GM12864 (cell line): ENCODE results near the gene RPL31.

ENCODE experiments used
- DNase-seq: peaks from one replicate; pipeline ENCODE4 v3.0.0-alpha.2; 2011; ENCODE audit warnings: low read depth
- H3K4me3 ChIP-seq: 2 replicates; pipeline ENCODE4 v1.5.1; 2011; ENCODE audit warnings: mild to moderate bottlenecking, low read depth, low read length, control low read depth
- TF ChIP-seq, protein P1 (sequence below): IDR thresholded peaks from 2 replicates; pipeline ENCODE4 v1.5.1; 2011; ENCODE audit warnings: low read depth, mild to moderate bottlenecking, moderate library complexity, low read length, control low read depth, inconsistent platforms; ENCODE audit errors: missing control alignments

RPL31 gene

GRCh38 chr2:100965596-100965995, 36.5 kb upstream of the RPL31 start:
- TF ChIP-seq, protein P1, sequence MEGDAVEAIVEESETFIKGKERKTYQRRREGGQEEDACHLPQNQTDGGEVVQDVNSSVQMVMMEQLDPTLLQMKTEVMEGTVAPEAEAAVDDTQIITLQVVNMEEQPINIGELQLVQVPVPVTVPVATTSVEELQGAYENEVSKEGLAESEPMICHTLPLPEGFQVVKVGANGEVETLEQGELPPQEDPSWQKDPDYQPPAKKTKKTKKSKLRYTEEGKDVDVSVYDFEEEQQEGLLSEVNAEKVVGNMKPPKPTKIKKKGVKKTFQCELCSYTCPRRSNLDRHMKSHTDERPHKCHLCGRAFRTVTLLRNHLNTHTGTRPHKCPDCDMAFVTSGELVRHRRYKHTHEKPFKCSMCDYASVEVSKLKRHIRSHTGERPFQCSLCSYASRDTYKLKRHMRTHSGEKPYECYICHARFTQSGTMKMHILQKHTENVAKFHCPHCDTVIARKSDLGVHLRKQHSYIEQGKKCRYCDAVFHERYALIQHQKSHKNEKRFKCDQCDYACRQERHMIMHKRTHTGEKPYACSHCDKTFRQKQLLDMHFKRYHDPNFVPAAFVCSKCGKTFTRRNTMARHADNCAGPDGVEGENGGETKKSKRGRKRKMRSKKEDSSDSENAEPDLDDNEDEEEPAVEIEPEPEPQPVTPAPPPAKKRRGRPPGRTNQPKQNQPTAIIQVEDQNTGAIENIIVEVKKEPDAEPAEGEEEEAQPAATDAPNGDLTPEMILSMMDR = no peak
- no peak for DNase-seq
- H3K4me3 ChIP-seq = no peak overlapping the region

GRCh38 chr2:100967716-100968115, 34.4 kb upstream of the RPL31 start:
- DNase-seq = no peak
- TF ChIP-seq, protein P1 = no peak
- H3K4me3 ChIP-seq = no peak overlapping the region

DNA sequence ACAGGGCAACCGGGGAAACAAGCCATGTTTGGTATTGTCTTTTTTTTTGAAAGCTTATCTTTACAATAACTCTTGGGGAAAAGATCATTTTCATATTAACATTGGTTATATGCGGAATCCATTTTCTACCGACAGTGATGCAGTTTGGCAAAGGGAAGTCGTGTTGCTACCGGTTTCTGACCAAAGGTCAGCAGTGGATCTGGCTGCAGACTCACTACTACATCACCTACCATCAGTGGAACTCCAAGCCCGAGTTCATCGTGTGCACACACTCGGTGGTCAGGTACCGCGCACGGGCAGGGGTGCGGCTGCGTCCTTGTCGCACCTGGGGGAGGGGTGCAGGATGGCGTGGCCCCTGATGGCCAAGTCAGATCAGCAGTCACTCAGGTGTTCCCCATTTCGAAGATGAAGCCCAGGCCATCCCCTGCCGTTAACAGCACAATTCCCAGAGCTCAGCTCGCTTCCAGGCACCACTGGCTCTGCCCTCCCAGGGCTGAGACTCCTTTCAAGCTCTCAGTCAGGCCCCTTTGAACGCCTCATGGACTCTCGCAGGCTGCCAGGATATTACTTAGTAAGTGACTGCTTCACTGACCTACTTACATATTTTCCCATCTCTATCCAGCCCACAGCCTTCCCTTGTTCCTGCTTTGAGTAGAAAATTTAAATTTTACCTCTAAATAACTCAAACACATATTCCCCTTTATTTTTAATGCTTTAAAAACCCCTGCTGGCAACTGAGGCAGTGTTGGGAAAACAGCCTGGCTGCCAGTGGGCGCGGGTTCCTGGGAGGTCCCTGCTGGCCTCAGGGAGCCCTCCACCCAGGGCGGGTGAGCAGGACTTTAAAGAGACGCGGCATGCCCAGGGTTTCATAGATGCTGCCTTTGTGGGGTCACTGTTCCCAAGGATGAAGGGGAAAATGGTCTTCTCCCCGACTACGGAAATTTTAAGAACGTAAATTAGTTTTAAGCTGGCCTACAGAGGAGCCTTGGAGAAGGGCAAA, 33.6 kb upstream of the RPL31 start:
- TF ChIP-seq, protein P1 = no peak
- no peak overlapping the region for H3K4me3 ChIP-seq

DNA sequence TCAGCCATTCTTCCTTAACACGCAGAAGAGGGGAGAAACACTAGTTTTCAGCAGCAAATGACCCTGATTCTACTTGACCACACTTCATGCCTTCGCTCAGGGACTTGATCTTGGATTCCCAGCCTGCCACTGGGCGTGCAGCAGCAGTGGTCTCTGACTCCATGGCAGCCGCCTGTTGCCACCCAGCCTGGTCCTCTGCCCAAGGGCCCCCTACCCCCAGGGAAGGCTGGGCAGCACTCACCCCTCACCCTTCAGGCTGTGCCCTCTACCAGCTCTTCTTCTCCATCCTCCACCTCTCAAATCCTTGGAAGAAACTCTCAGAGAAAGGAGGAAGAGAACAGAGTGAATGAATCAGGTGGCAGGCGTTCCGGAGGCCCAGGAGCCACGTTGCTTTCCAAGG, 32.1 kb upstream of the RPL31 start:
- DNase-seq = no peak
- no peak overlapping the region for H3K4me3 ChIP-seq
- TF ChIP-seq, protein P1 = no peak

More for the DNA sequence above, 33.6 kb upstream of the RPL31 start:
- no peak for DNase-seq

- H3K4me3 ChIP-seq = no peak overlapping the region
- DNase-seq = no peak
- TF ChIP-seq, protein P1 = no peak
Observed at GRCh38 chr2:100971221-100971620, 30.9 kb upstream of the RPL31 start.

DNA sequence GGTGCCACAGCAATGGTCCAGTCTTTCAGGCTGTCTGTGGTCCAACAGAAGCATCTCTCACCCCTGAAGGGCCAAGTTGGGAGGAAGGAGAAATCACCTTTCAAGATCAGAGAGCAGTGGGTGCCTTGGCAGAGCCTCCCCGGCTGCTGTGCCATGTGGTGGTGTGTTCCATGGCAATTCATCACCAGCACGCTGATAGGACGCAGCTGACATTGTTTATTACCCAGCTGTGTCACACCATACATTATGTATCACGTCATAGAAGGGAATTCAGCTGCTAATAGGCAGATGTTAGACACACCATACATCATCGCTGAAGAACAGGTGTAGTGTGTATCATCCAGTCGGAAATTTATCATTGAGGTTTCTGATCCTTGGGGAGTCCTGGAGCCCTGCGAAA, 29.6 kb upstream of the RPL31 start:
- no peak for DNase-seq
- H3K4me3 ChIP-seq = no peak overlapping the region
- TF ChIP-seq, protein P1 = no peak
